Effector CD4-positive, alpha-beta T cell (primary cell): ENCODE results near the gene FGD5.

Source experiments
- DNase-seq: peaks from one replicate; pipeline ENCODE4 v3.0.0-alpha.2; 2020

Gene FGD5

DNA sequence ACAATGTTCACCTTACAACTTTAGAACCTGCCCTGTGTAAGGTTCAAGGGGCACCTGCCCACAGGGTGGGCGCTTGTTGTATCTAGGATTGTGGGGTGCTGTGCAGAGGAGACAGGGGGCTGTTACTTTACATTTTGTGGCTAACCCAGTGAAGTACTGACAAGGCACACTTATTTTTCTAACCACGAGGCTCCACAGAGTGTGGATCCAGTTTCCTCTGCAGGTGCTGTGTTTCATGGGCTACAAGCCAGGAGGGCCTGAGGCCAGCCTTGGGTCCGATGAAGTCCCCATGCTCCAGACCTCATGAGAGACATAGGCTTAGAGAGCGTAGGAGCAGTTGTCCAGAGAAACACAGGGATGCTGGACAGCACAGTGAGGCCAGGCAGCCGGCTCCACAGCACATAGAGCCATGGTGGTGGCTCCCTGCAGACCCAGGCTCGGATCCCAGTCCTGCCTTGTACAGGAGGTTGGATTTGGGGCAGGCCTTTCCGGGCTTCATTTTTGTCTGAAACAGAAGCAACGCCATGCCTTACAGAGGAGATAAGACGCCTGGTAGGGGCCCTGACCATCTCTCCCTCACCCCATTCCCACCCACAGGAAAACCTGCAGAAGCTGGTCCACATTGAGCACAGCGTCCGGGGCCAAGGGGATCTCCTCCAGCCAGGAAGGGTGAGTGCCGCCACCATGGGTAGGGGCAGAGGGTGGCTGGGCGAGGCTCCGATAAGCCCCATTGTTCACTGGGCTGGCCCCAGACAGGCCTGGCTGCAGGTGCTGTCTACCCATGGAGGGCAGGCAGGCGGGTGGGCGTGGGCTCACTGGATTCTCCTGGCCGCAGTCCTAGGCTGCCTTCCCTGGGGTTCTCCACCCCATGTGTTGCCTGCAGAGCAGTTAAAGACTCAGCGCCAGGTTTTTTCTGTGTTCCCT lies 88.5 kb downstream of the FGD5 start:
- DNase-seq: no peak

GRCh38 chr3:14909250-14909649 lies 90.5 kb downstream of the FGD5 start:
- DNase-seq: no peak

DNA sequence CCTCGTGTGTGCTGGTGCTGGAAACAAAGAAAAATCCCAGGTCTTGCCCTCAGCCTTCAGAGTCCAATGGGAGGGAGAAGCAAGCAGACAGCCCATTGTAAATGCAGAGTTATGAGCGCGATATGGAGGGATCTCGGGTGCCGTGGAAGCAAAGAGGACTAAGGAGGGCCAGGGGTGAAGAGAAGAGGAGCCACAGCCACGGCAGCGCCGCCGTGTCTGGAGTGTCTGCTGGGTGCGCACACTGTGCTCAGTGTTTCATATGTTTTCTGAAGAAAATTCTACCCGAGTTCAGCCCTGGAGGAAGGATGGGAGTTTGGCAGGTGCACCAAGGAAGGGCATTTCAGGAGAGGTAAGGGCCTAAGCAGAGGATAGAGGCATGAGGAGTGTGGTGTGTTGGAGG lies 92.9 kb downstream of the FGD5 start:
- no peak for DNase-seq

DNA sequence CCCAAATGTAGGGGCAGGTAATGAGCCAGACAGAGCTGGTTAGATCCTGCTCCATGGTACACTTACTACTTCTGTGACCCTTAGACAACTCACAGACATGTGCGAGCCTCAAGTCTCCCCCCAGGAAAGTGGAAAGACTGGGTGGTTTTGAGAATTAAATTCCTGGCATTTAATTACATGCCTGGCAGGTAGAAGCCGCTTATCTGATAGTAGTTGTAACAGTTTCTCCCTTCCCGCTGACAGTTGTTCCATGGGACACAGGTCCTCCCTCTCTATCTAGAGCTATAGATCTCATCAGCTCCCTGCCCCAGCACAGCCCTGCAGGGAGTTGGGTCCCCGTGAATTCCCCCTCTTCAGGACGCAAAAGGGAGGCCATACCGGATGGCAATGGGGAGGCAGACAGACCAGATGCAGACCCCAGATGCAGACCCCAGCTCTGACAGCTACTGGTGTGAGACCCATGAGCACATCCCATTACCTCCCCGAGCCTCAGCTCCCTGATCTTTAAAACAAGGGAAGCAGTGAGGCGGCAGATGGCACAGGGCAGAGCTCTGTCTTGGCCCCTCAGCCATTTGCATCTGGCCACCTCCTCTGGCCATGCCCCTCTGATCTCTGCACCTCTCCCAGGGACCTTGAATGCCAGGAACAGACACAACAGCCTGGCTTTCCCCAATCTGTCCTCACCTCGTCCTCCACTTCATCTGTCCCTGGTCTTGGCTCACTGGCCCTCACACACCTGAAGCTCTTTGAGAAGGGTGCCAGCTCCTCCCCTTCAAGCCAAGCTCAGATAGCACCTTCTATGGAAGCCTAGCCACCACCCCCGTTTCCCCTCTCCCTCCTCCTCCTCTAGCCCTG lies 94.5 kb downstream of the FGD5 start:
- DNase-seq: no peak

DNA sequence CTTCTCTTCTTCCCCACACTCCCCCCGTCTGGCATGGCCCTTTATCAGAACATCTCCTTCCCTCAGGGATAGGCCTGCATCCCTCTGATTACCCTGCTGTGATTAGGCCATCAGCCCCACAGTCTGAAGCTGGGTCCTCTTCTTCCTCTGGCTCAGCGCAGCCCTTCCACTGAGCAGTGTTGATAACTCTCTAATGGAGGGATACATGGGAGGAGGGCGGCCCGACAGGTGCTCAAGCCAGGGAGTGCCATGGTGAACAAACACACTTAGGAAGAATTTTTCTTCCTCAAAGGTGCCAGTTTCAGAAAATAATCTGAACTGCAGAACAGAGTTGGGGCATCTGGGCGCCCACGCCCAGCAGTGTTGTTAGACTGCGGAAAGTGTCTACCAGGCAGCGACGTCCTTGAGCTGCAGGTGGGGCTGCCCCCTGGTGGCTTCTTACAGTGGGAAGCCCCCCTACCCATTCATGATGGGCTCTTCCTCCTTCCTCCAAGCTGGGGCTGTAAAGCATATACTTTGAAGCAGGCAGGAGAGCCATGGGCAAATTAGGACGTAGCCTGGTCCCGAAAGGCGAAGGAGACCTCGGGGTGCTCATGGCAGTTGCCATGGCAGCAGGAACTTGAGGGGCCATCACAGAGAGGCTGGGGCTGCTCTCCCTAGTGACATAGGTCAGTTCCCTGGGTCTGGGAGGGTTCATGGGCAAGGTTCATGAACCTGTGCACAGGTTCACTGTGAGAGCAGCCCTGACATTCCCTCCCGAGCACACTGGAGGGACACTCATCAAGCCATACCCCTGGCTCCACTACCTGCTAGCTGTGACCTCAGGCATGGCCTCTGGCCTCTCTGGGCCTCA lies 95.4 kb downstream of the FGD5 start:
- no peak for DNase-seq

GRCh38 chr3:14914779-14915117 lies 96.0 kb downstream of the FGD5 start:
- no peak for DNase-seq

DNA sequence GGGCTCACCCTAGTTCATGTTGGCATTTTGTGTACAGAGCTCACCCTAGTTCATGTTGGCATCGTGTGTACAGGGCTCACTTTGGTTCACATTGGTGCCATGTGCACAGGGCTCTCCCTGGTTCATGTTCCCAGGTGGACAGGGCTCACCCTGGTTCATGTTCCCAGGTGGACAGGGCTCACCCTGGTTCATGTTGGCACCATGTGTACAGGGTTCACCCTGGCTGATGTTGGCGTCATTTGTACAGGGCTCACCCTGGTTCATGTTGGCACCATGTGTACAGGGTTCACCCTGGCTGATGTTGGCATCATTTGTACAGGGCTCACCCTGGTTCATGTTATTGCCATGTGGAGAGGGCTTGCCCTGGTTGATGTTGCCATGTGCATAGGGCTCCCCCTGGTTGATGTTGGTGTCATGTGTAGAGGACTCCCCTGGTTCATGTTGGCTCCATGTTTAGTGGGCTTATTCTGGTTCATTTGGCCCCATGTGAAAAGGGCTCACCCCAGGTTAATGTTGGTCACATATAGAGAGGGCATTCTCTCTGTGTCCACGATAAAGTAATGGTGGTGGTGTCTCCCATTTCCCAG lies 97.0 kb downstream of the FGD5 start:
- no peak for DNase-seq

- no peak for DNase-seq
These were observed 99.6 kb downstream of the FGD5 start for GRCh38 chr3:14918356-14918860.

GRCh38 chr3:14920536-14920935 lies 101.8 kb downstream of the FGD5 start:
- DNase-seq: no peak

DNA sequence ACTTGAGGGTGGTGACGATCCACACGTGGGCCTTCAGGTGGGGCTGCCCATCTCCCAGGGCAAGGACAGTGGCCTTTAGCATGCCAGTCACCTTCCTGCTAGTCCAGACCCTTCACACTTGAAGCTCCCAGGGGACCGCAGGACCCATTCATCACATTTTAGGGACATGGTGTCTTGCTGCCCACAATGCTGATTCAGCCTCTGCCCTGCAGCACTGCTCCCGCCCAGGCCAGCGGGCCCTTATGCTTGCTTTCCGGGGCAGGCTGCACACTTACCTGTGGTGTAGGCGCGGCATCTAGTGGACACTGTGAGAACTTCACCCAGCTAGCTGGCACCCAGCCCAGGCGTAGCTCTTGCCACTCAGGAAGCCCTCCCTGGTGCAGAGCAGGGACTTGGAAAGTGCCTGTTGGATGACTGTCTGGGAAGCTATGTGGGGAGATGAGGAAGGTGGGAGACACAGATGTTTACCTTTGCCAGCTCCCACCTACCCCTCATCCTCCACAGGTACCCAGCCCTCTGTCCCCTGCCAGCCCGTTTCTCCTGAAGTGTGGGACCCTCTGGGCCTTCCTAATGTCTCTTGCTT lies 102.4 kb downstream of the FGD5 start:
- DNase-seq: peak; percentile 71

- DNase-seq: no peak
These were observed 103.3 kb downstream of the FGD5 start for GRCh38 chr3:14921811-14922705.

DNA sequence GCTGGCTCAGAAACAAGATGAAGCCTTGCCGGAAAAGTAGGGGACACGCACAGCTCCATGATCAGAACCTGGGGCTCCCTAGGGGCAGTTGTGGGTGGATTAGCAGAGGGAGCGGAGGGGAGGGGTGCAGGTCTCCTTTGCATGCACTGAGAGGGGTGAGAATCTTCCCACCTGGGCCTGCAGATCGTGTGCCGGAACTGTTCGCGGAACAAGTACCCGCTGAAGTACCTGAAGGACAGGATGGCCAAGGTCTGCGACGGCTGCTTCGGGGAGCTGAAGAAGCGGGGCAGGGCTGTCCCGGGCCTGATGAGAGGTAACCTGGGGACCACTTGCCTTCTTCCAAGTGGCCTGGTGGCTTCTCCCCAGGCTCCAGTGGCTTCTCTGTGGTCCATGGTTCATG lies 104.1 kb downstream of the FGD5 start:
- DNase-seq: no peak

DNA sequence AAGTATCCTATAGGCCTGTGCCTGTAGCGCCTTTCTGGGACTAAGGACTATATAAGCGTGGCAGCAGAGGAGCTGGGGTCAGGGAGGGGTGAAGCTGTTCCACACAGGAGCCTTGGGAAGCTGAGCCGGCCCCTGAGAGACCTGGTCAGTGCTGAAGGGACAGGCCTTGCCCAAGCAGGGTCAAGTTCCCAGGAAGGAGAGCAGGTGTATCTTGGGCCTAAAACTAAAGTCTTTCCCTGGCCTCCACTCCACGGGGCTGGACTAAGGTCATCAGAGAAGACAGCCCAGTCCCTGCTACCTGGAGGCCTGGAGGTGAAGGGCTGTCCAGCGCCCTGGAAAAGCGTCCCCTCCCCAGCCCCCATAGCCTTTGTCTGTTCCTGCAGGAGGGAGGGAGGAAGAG lies 104.7 kb downstream of the FGD5 start:
- no peak for DNase-seq

GRCh38 chr3:14925729-14926591 lies 107.2 kb downstream of the FGD5 start:
- no peak for DNase-seq

DNA sequence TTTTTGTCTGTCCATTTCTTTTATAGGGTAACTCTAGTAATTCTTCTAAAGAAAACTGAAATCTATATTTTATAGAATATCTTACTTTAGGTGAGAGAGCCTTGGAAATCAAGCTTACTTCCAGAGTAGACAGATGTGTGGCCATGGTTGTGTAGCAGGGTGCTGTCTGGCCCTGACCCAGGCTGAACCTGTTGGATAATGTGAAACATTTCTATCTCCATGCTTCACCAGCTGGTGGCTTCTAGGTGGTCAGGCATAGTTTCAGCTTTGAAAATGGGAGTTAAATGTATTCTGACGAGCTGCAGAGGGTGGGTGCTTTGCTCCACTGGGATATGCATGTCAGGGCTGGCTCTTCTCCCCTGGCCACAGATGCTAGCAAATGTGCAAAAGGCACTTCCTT lies 107.8 kb downstream of the FGD5 start:
- DNase-seq: no peak

DNA sequence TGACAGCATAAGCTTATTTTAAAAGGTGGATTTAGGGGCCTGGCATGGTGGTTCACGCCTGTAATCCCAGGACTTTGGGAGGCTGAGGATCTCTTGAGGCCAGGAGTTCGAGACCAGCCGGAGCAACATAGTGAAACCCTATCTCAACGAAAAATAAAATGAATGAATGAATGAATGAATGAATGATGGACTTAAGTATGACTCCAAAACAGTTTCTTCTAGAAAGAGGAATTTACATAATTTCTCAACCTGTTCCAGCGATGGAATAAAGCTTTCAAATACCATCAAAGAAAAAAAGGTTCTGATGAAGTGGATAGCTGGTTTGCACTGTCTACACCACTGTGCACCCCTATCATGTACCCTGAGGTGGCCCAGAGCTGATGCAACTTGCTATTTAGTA lies 108.5 kb downstream of the FGD5 start:
- no peak for DNase-seq

- no peak for DNase-seq
These were observed 110.7 kb downstream of the FGD5 start for GRCh38 chr3:14929310-14930074.

DNA sequence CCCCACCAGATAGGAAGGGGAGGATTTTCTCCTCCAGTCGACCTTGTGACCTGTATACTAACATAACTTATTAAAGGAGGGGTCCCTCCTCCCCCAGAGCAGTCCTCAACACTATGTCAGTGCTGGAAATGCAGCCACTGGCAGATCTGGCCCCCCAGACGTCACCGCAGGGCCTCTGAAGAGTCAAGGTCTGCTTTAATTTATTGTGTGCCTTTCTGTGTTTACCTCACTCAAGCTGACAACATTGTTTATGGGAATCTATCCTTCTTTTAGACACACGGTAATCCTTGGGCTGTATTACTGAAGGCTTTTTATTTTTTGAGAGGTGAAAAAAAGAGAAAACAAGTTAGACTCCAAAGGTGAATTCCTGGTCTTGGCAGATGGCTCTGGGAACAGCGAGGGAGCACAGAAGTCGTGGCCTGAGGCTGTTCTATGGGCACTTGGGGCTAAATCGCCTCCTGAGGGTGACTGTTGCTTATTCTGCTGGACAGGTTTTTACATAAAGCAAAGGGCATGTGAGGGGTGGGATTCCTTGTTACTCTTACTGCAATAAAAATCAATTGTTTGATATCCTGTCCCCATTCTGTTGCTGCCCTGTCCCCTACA lies 115.2 kb downstream of the FGD5 start:
- no peak for DNase-seq
